ENCODE results near the gene MGAT4A. TPM values are rescaled to one million over a fixed set of nuclear protein-coding genes. Genes with fewer than 3 reads are reported as not detected.

MGAT4A gene
- total RNA-seq, 2 donors from 2014 or later: 13.2 to 37.4 TPM

DNA sequence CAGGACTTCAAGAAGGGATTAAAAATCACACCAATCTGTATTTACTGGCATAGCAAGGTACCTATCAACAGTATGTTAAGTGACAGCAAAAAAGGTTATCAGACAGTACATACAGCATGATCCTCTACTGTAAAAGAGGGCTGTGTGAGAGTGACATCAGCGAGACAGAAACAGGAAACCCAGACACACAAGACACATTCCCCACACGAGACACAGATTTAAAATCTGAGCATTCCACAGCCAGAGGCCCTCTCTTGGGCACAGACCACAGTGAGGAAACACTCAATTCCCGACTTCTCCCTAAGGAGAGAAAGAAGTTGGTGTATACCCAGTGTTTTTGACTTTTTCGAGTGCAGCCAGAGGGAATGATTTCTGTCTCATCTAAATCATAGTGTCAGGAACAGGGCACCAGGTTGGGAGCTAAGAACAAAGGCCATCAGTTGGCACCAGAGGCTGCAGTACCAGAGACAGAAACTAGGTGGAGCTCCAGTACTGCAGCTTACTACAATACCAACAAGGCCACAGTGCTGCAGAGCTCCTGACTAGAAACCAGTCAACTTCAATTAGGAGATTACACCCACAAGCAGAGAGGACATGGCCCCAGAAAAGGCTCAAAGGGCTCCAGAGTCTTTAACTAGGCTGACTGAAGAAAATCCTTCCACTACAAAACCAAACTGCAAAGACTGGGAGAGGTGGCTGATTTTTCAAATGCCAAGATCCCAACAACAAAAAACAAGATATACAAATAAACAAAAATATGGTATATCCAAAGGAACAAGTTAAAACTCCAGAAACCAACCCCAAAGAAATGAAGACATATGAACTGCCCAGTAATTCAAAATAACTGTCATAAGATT is 81.6 kb downstream of the MGAT4A start:
- no peaks in the 10 kb centered on the region for H3K4me1 ChIP-seq
- H3K4me3 ChIP-seq: no peak overlapping the region
- DNase-seq (ENCODE audit: low spot score): peak; percentile 92
- H3K27ac ChIP-seq: no peak overlapping the region
- TF ChIP-seq CTCF (IDR thresholded peaks at IDR 0.05): peak; percentile 98 to 99
- no peaks in the 10 kb centered on the region for H3K27me3 ChIP-seq
- no peaks in the 10 kb centered on the region for H3K9me3 ChIP-seq
- peaks cover 11% of the 10 kb centered on the region for H3K36me3 ChIP-seq

DNA sequence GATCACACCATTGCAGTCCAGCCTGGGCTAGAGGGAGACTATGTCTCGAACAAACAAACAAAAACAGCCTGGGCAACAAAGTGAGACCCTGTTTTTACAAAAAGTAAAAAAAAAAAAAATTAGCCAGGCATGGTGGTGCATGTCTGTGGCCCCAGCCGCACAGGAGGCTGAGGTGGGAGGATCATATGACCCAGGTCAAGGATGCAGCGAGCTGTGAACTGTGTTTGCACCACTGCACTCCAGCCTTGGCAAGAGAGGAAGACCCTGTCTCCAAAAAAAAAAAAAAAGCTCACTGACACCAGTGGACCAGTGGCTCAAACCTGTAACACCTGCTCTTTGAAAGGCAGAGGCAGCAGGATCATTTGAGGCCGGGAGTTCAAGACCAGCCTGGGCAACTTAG is 82.5 kb downstream of the MGAT4A start:
- no peak for TF ChIP-seq CTCF (IDR thresholded peaks at IDR 0.05)
- no peaks in the 10 kb centered on the region for H3K9me3 ChIP-seq
- H3K36me3 ChIP-seq: peaks cover 11% of the 10 kb centered on the region
- DNase-seq (ENCODE audit: low spot score): no peak
- no peak overlapping the region for H3K27ac ChIP-seq
- H3K4me3 ChIP-seq: no peak overlapping the region
- no peaks in the 10 kb centered on the region for H3K4me1 ChIP-seq
- no peaks in the 10 kb centered on the region for H3K27me3 ChIP-seq

DNA sequence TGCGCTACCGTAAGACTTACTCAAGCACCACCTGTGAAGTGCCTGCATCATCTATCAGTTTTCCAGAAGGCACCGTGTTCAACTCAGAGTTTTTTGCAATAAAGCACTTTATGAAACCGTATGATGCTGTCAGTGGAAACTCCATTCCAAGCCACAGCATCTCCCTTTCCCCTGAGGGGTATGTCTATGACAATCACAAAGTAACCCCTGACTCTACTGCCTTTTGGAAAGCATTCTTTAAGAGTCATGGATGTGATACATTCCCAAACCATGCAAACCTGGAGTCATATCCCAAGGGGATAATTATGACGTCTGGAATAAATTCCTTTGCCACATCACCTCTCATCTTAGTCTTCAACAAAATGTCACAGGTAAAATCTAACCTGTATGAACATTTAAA is 83.3 kb downstream of the MGAT4A start:
- Histone ChIP-seq H3K36me3 (peaks cover 12% of the 10 kb centered on the region), H3K4me3 (no peak overlapping the region), H3K9me3 (no peaks in the 10 kb centered on the region), H3K27me3 (no peaks in the 10 kb centered on the region), H3K27ac (no peak overlapping the region), H3K4me1 (no peaks in the 10 kb centered on the region)
- DNase-seq (ENCODE audit: low spot score): no peak
- TF ChIP-seq CTCF (IDR thresholded peaks at IDR 0.05): no peak

GRCh38 chr2:98643496-98644100 is 87.3 kb downstream of the MGAT4A start:
- H3K27me3 ChIP-seq: no peaks in the 10 kb centered on the region
- peaks cover 16% of the 10 kb centered on the region for H3K36me3 ChIP-seq
- no peak for TF ChIP-seq CTCF (IDR thresholded peaks at IDR 0.05)
- H3K9me3 ChIP-seq: no peaks in the 10 kb centered on the region
- no peaks in the 10 kb centered on the region for H3K4me1 ChIP-seq
- H3K4me3 ChIP-seq: no peak overlapping the region
- no peak overlapping the region for H3K27ac ChIP-seq
- no peak for DNase-seq (ENCODE audit: low spot score)

DNA sequence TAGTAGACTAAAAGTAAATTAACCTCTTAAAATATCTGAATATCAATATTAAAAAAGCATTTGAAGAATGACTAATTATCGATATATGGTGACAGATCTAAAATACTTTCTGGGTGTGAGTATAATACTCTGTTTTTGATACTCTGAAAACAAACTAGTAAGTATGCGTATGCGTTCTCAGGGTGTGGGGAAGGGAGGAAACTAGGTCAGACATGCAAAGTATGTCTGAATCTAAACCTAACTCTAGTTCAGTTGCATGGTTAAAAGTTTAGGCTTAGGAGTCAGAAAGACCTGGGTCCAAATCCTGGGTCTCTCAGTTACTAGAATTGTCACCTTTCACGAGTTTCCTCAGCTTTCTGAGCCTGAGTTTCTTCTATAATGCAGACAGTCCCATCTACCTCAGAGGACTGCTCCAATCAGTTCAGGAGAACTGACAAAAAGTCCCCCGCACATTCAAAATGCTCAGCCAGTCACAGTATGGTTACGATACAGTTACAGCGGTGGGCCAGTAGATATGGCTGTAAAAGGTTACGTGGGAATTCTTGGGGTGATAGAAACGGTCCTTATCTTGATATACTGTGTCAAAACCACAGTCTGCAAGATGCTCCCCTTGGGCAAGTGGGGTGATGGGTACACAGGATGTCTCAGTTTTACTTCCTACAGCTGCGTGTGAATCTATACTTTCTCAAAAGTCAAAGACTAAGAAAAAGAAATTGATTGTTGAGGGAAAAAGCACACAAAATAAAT is 93.4 kb downstream of the MGAT4A start:
- no peak overlapping the region for H3K4me3 ChIP-seq
- H3K27me3 ChIP-seq: no peaks in the 10 kb centered on the region
- no peak for DNase-seq (ENCODE audit: low spot score)
- H3K36me3 ChIP-seq: peaks cover 44% of the 10 kb centered on the region
- H3K27ac ChIP-seq: no peak overlapping the region
- no peaks in the 10 kb centered on the region for H3K4me1 ChIP-seq
- TF ChIP-seq CTCF (IDR thresholded peaks at IDR 0.05): no peak
- H3K9me3 ChIP-seq: no peaks in the 10 kb centered on the region

All from right atrium auricular region (tissue), 2 donors.